IMR-90 (cell line): ENCODE data around the gene KRTAP10-9.

ENCODE experiments used
- CEBPB ChIP-seq: IDR thresholded peaks from 2 replicates; pipeline ENCODE4 v1.6.1; 2012; ENCODE audit warnings: low read depth, low read length, improper control_type of control experiment
- CHD1 ChIP-seq: IDR thresholded peaks from 2 replicates; pipeline ENCODE4 v1.6.1; 2012; ENCODE audit warnings: low read depth, low read length, improper control_type of control experiment
- CTCF ChIP-seq: conservative IDR thresholded peaks from 2 replicates; pipeline ENCODE4 v1.5.1; 2012; ENCODE audit warnings: mild to moderate bottlenecking, low read depth, low read length, improper control_type of control experiment
- ELK1 ChIP-seq: fragments of 150-350 bp; IDR thresholded peaks from 2 replicates; pipeline ENCODE4 v1.6.1; 2016; ENCODE audit warnings: low read depth, mild to moderate bottlenecking, low read length, moderate library complexity, borderline replicate concordance
- FOS ChIP-seq: fragments of 150-350 bp; IDR thresholded peaks from 2 replicates; pipeline ENCODE4 v1.6.1; 2016; ENCODE audit warnings: low read depth, low read length
- POLR2A ChIP-seq: IDR thresholded peaks from 2 replicates; pipeline ENCODE4 v1.6.1; 2012; ENCODE audit warnings: mild to moderate bottlenecking, low read depth, low read length
- RAD21 ChIP-seq: IDR thresholded peaks from 2 replicates; pipeline ENCODE4 v1.6.1; 2012; ENCODE audit warnings: low read length, improper control_type of control experiment
- RFX5 ChIP-seq: IDR thresholded peaks from 2 replicates; pipeline ENCODE4 v1.8.0; 2012; ENCODE audit warnings: low read depth, mild to moderate bottlenecking, low read length, moderate library complexity
- SMC3 ChIP-seq: fragments of 150-350 bp; IDR thresholded peaks from 2 replicates; pipeline ENCODE4 v1.6.1; 2016; ENCODE audit warnings: low read depth, mild to moderate bottlenecking, antibody characterized with exemption, low read length, moderate library complexity

DNA sequence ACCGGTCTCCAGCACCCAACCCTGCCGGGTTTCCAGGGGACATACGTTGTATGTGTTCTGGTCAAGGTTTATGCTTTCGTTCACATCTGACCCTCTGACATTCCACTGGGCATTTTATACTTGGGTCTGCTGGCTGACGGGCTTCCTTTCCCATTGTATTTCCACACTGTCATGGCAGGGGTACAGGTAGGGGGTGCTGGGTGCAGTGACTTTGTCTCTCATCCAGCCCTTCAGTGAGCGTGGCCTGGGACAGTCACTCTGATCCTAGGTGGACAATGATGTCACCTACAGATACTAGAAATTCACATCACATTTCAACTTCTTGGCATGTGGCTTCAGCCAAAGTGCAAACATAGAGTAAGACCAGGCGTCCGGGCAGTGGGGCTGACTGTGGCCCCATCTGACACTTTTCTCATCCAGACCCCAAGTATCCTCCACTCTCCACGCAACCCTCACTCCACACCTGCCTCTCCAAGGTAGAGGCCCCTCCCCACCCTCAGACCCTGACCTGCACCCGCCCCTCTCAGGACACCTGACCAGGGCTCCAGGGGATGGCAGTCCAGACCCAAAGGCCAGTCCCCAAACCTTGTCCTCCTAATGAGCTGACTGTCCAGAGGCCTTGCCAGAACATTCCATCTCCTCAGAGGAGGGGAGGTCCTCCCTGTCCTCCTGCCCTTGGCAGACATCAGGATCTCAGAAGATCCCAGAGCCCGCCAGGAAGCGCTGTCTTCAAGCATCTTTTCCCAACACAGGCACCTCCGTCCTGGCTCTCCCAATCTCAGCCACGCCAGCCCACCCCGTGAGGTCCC is 9.5 kb downstream of the KRTAP10-9 start:
- no peak for TF ChIP-seq CTCF
- no peak for TF ChIP-seq CEBPB
- no peak for TF ChIP-seq ELK1
- no peak for TF ChIP-seq POLR2A
- TF ChIP-seq FOS: no peak
- no peak for TF ChIP-seq RAD21
- TF ChIP-seq RFX5: no peak
- no peak for TF ChIP-seq SMC3
- no peak for TF ChIP-seq CHD1
